HG02571 (cell line): ENCODE data around the gene FBF1.
"Not testable (repeated sequence)": the region's sequence is repeated elsewhere in the genome, so short reads cannot be mapped to it uniquely, and the experiment has no call there.

Source experiments
- ATAC-seq: cut with Tn5 transposase; IDR thresholded peaks from one replicate; pipeline ENCODE4 v1.9.1; 2021; ENCODE audit warnings: mild to moderate bottlenecking, moderate library complexity; ENCODE audit not compliant: unreplicated experiment

The FBF1 gene

GRCh38 chr17:75897160-75898019 is 43.5 kb downstream of the FBF1 start:
- no peak for ATAC-seq

DNA sequence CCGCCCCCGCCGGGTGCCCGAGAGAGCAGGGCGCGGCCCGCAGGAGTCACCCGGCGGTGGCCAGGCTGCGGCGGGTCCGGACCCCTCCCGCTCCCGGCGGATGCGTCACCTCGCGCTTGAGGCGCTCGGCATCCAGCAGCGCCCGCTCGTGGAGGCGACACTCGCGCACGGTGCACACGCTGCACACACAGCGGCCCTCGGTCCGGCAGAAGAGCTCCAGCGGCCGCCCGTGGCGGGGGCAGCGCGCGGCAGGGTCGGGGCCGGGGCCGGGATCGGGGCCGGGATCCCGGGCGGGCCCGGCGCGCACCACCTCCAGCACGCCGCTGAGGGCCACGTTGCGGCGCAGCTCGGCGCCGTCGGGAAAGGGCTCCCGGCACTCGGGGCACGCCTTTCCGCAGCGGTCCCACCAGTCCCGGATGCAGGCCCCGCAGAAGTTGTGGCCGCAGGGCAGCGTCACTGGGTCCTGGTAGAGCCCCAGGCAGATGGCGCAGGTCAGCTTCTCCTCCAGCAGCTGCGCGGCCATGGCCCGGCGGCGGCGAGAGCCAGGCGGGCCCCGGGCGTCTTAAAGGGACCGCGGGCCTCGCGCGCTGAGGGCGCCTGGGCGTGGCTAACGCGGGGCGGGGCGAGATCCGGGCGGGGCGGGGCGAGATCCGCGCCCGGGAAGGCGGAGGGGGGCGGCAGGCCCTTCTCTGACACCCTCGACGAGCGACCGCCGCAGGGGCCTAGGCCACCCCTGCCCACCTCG is 44.3 kb downstream of the FBF1 start, which contains the start of gene TRIM65:
TSS of gene TRIM65 (minus strand) at position 537 of the 745 bp plus-strand sequence. CDS start at position 523, 14 bp downstream.
- peak; percentile 48 for ATAC-seq

GRCh38 chr17:75895370-75896155 is 45.3 kb downstream of the FBF1 start:
- ATAC-seq, result no peak

GRCh38 chr17:75894049-75894733 is 46.7 kb downstream of the FBF1 start:
- ATAC-seq, result no peak

DNA sequence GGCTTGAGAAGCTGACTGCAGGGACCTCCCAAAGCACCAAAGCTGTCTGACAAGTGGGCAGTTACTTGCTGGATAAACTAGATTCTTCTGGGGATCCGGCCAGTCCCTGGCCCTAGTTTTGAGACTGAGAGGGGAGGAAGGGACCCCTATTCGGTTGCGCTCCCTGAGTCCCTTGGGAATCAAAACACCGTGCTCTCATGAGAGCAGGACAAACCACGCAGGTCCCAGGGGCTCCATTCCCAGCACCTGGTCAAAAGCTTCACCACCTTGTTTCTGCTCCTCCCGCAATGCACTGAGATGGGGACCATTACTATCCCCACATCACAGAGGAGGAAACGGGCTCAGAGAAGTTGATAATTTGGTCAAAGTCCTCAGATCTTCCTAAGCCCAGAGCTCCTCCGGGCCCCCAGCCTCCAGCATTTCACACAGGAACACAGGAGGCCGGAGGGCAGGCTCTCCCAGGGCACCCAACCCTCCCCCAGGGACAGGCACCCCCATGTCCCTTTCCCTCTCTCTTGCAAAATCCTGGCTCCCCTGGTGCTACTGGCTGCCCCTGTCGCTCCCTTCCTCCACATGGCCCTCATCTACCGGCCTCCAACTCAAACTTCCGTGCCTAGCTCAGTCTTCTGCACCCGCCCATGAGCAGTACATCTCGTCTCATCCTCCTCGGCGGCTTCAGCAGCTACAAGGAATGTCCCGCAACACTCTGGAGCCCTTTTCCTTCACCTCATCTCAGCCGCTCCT is 47.4 kb downstream of the FBF1 start:
- no peak for ATAC-seq

DNA sequence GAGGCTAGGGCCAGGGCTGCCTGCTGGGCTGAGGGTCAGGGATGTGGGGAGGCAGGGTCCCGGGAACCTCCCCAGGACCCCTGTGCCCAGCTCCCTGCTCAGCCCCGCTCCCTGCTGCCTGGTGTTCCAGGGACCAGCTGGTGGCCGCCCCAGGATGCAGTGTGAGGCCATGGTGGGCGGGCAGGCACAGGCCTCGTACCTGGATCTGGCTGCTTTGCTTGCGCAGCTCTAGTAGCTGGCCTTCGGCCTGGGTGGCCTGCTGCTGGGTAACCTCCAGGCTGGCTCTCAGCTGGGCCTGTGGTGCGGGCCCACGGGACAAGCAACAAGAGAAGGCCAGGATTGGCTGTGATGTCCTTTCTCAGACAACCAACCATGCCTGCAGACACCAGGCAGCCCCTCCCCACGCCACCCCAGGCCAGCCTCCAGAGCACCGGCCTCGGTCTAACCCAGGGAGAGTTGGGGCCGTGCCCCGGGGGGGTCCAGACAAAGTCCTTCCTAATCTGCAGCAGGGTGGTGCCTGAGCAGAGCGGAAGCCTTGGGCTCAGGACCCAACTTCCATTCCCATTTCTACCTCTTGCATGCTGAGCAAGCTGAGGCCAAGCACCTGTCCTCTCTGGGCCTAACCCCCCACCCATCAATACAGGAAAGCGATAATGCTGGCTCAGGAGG is 48.2 kb downstream of the FBF1 start:
- no peak for ATAC-seq

- no peak for ATAC-seq
Measured at GRCh38 chr17:75891605-75892555, 49.0 kb downstream of the FBF1 start.

DNA sequence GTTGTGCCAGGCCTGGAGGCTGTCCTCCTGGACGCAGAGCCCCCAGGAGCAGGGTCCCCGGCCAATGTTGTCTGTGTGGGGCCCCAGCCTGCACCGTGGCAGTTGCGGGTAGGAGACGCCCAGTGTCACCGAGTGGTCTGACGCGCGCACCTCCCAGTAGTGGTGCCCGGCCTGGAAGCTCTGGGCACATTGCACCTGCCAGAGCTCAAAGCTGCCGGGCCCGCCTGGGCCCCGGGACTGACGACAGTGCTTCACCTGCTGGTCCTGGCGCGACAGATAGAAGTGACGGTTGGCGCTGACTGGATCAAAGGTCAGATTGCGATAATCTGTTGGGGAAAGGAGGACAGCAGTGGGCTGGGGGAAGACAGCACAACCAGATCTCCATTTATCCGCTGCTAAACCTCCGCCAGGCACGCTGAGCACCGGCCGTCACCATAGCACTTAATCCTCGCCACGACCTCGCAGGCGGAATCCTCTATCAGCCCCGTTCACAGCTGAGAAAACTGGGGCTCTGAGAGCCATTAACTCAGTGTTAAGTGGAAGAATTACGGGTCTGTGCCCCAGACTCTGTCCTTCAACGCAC is 49.7 kb downstream of the FBF1 start:
- no peak for ATAC-seq

GRCh38 chr17:75889454-75889853 is 51.4 kb downstream of the FBF1 start:
- ATAC-seq, result no peak

DNA sequence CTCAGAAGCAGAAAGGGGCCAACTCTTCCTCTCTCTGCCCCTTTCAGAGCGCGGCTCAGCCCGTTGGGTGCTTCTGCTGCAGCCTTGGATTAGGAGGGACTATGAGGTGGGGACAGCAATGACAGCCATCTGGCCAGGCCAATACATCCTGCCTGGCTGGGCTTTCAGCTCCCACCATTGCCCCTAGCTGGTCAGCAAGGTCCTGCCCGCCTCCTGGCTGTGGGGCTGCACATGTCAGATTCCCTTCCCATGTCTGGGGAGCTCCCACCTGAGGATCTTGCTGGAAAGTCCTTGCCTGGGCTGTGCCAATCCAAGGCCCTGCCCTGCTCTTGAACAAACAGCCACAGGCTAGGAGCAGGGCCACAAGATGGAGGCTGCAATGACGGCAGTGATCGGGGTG is 52.4 kb downstream of the FBF1 start:
- ATAC-seq, result no peak

- ATAC-seq, result not testable (repeated sequence)
Measured at GRCh38 chr17:75885860-75886259, 55.0 kb downstream of the FBF1 start.

GRCh38 chr17:75885431-75885830 is 55.4 kb downstream of the FBF1 start:
- no peak for ATAC-seq

DNA sequence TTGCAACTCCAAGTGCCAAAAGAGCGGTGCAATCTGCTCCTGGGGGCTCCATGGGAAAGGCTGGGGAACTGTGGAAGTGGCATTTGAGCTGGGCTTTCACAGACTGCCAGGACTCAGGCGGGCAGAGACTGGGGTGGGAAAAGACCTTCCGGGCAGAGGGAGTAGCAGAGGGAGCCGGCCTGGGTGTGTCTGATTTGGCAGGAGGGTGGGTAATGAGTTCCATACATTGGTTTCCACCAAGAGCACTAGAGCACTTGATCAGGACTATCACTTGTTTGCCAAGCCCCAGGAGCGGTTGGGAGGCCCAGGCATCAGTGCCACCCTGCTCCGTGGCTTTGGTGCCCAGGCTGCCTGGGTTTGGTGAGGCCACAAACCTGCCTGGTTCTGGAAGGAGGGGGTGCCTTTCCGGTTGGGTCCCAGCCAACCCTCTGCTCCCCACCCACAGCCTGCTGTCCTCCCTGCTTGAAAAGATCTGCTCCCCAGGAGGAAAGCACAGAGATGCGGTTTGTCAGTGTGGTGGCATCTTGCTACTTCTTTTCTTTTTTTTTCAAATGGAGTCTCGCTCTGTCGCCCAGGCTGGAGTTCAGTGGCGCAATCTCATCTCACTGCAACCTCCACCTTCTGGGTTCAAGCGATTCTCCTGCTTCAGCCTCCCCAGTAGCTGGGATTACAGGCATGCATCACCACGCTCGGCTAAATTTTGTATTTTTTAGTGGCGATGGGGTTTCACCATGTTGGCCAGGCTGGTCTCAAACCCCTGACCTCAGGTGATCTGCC is 59.0 kb downstream of the FBF1 start:
- ATAC-seq, result no peak

GRCh38 chr17:75880266-75880665 is 60.6 kb downstream of the FBF1 start:
- no peak for ATAC-seq

- peak; percentile 8 for ATAC-seq
Measured at GRCh38 chr17:75878174-75878998, 62.5 kb downstream of the FBF1 start, which contains the start of gene TRIM47. TRIM47 (minus strand) TSS chr17:75878581; CDS start chr17:75878548, 33 bp downstream.

- peak; percentile 41 for ATAC-seq
Measured at GRCh38 chr17:75877752-75878173, 63.1 kb downstream of the FBF1 start.
